Endothelial cell of umbilical vein (primary cell): ENCODE data around the gene STYK1. TPM values are rescaled to one million over a fixed set of nuclear protein-coding genes. Genes with fewer than 3 reads are reported as not detected.
A peak's percentile ranks its signal among the peaks of the same experiment; 100 is the strongest.

Source experiments
- BruUV-seq: library from RNA; stranded (reverse); fragments of 400-500 nt; replicated peaks from 2 replicates; lab custom pipeline; 2021; lab: Mats Ljungman, UMichigan
- CTCF ChIA-PET: fragments of 300-600, 350-600 bp; sonication (Branson Sonifier 250); formaldehyde crosslinking; loops from one replicate; lab custom pipeline; 2021; ENCODE audit warnings: antibody characterized with exemption, inconsistent platforms; lab: Charles Lee
- POLR2A ChIA-PET: fragments of 300-600, 350-600 bp; sonication (Branson Sonifier 250); formaldehyde crosslinking; loops from one replicate; lab custom pipeline; 2021; ENCODE audit warnings: antibody characterized with exemption, inconsistent platforms; lab: Charles Lee
- DNase-seq: peaks from one replicate; pipeline ENCODE4 v3.0.0-alpha.2; 2011; ENCODE audit warnings: low read depth, low spot score
- FAIRE-seq: peaks from 2 replicates; lab custom pipeline; 2011; peaks lifted over from hg19 to GRCh38; lab: Jason Lieb, UNC
- H2AFZ ChIP-seq: 2 replicates; pipeline ENCODE4 v1.6.0; 2012; ENCODE audit warnings: low read depth, low read length, control low read depth, inconsistent platforms
- H3K27ac ChIP-seq: 2 replicates; pipeline ENCODE4 v1.5.1; 2011; ENCODE audit warnings: low read depth, mild to moderate bottlenecking, control low read depth, low read length, moderate library complexity; ENCODE audit not compliant: insufficient read depth
- H3K27me3 ChIP-seq, 2 experiments: 2 replicates each; pipeline versions ENCODE4 v1.6.0 to v1.6.1; 2011; ENCODE audit warnings: low read length in 2 of 2, mixed read lengths in 1 of 2; ENCODE audit not compliant: control insufficient read depth in 2 of 2, insufficient read depth in 2 of 2
- H3K36me3 ChIP-seq, 2 experiments: 2 replicates in 1 of 2; 3 replicates in 1 of 2; pipeline ENCODE4 v1.5.1; 2011; ENCODE audit warnings: low read length in 2 of 2, mild to moderate bottlenecking in 1 of 2, moderate library complexity in 1 of 2; ENCODE audit not compliant: control insufficient read depth in 2 of 2, insufficient read depth in 2 of 2; ENCODE audit errors: extremely low read depth in 1 of 2
- H3K4me1 ChIP-seq: 3 replicates; pipeline ENCODE4 v1.5.1; 2011; ENCODE audit warnings: mild to moderate bottlenecking, low read length; ENCODE audit not compliant: control insufficient read depth, insufficient read depth; ENCODE audit errors: extremely low read depth
- H3K4me2 ChIP-seq: 2 replicates; pipeline ENCODE4 v1.6.1; 2011; ENCODE audit warnings: low read length, control low read depth, mixed read lengths; ENCODE audit not compliant: insufficient read depth
- H3K4me3 ChIP-seq, 3 experiments: fragments of 200-600 bp in 1 of 3; sonication (generic), shearing (Covaris generic) in 1 of 3; replicated peaks in 1 of 3; 2 replicates each; pipeline ENCODE4 v1.5.1; 2011 to 2016; ENCODE audit warnings: control low read depth in 3 of 3, low read length in 3 of 3, mild to moderate bottlenecking in 2 of 3, inconsistent platforms in 1 of 3, low read depth in 1 of 3, moderate library complexity in 1 of 3; ENCODE audit not compliant: insufficient read depth in 1 of 3
- H3K79me2 ChIP-seq: 2 replicates; pipeline ENCODE4 v1.6.0; 2012; ENCODE audit warnings: low read length, inconsistent platforms; ENCODE audit not compliant: control insufficient read depth, insufficient read depth
- H3K9ac ChIP-seq: replicated peaks from 2 replicates; pipeline ENCODE3; 2011; ENCODE audit warnings: low read length, control low read depth; ENCODE audit not compliant: insufficient read depth; ENCODE audit errors: extremely low read depth
- H3K9me1 ChIP-seq: replicated peaks from 3 replicates; pipeline ENCODE4 v1.6.0; 2011; ENCODE audit warnings: mild to moderate bottlenecking, low read length; ENCODE audit not compliant: control insufficient read depth, insufficient read depth; ENCODE audit errors: extremely low read depth
- H3K9me3 ChIP-seq: replicated peaks from 2 replicates; pipeline ENCODE4 v1.5.1; 2012; ENCODE audit warnings: low read length, inconsistent platforms; ENCODE audit not compliant: control insufficient read depth, insufficient read depth
- H4K20me1 ChIP-seq: replicated peaks from 2 replicates; pipeline ENCODE3; 2011; ENCODE audit warnings: mild to moderate bottlenecking, low read length; ENCODE audit not compliant: control insufficient read depth, insufficient read depth; ENCODE audit errors: extremely low read depth
- CTCF ChIP-seq, 2 donors: IDR thresholded peaks; 1 replicate in 1 of 2; 2 replicates in 1 of 2; pipeline ENCODE4 v1.5.1; 2011; ENCODE audit warnings: low read length in 2 of 2, mild to moderate bottlenecking in 2 of 2, moderate library complexity in 2 of 2, control low read depth in 1 of 2, inconsistent platforms in 1 of 2, low read depth in 1 of 2; ENCODE audit not compliant: insufficient read depth in 1 of 2; ENCODE audit errors: extremely low read depth in 1 of 2
- EZH2 ChIP-seq: IDR thresholded peaks from 2 replicates; pipeline ENCODE4 v1.6.1; 2012; ENCODE audit warnings: borderline replicate concordance, low read depth, mild to moderate bottlenecking, moderate library complexity, low read length, inconsistent platforms; ENCODE audit not compliant: severe bottlenecking
- FOS ChIP-seq: IDR thresholded peaks from 2 replicates; pipeline ENCODE4 v1.6.1; 2011; ENCODE audit warnings: mild to moderate bottlenecking, low read length, moderate library complexity, borderline replicate concordance; ENCODE audit not compliant: insufficient read depth
- GATA2 ChIP-seq: IDR thresholded peaks from 2 replicates; pipeline ENCODE4 v1.7.0; 2011; ENCODE audit warnings: low read depth, mild to moderate bottlenecking, moderate library complexity, mixed read lengths, low read length; ENCODE audit not compliant: insufficient read length, insufficient read depth
- JUN ChIP-seq: IDR thresholded peaks from 2 replicates; pipeline ENCODE4 v1.6.1; 2011; ENCODE audit warnings: borderline replicate concordance, low read depth; ENCODE audit not compliant: insufficient read length, insufficient read depth
- MAX ChIP-seq: IDR thresholded peaks from 2 replicates; pipeline ENCODE4 v1.6.1; 2011; ENCODE audit not compliant: insufficient read depth, insufficient read length
- MYC ChIP-seq: IDR thresholded peaks from one replicate; pipeline ENCODE4 v1.6.1; 2011; ENCODE audit warnings: mild to moderate bottlenecking, low read depth, low read length
- POLR2A ChIP-seq: IDR thresholded peaks from 2 replicates; pipeline ENCODE4 v1.6.1; 2012; ENCODE audit warnings: low read depth, mild to moderate bottlenecking, control low read depth, low read length
- POLR2AphosphoS5 ChIP-seq: IDR thresholded peaks from 2 replicates; pipeline ENCODE4 v1.6.1; 2012; ENCODE audit warnings: low read depth, mild to moderate bottlenecking, control low read depth, low read length, moderate library complexity; ENCODE audit not compliant: insufficient read depth
- dilution Hi-C: fragments of 300-500 bp; cut with MboI; formaldehyde crosslinking; loops from one replicate; pipeline ENCODE4 v1.15.0; 2019; ENCODE audit warnings: low sequenced_read_pairs; ENCODE audit not compliant: extremely low pct_ligation_motif_present
- intact Hi-C: fragments of 100-400 bp; cut with micrococcal nuclease; formaldehyde crosslinking; loops from one replicate; pipeline ENCODE4 v1.10.0; 2022
- polyA plus RNA-seq, 4 experiments: library from polyadenylated mRNA; depleted of rRNA in 3 of 4; stranded (reverse) in 3 of 4; unstranded in 1 of 4; fragments of >200 nt; gene quantifications; 2 replicates each; pipeline versions ENCODE4 v1.2.1 to v1.2.3, GENCODE V29; 2011 to 2012; ENCODE audit warnings: missing spikeins in 1 of 4
- total RNA-seq: library from RNA; stranded (reverse); gene quantifications from 2 replicates; pipeline ENCODE4 v1.2.3, GENCODE V29; 2021

STYK1 gene
- total and polyA plus RNA-seq, 2 donors (not counting 3 experiments of a cell fraction or from before 2014, with no cell fraction given) = 7.7 to 15.2 TPM

- Histone ChIP-seq H3K36me3 (peaks cover 4 to 11% of the 10 kb centered on the region in 2 experiments), H3K9me1 (no peaks in the 10 kb centered on the region), H3K9me3 (no peaks in the 10 kb centered on the region), H3K9ac (peak overlapping the region; percentile 98), H2AFZ (peak overlapping the region; percentile 8), H3K27me3 (no peaks in the 10 kb centered on the region), H3K79me2 (peaks cover 24% of the 10 kb centered on the region), H3K4me2 (peak overlapping the region; percentile 82), H4K20me1 (no peaks in the 10 kb centered on the region), H3K4me1 (peaks cover 22% of the 10 kb centered on the region), H3K4me3 (peak overlapping the region; percentile 58 to 96 (median 93)), H3K27ac (peak overlapping the region; percentile 90)
- dilution Hi-C loops (no loop called here), intact Hi-C loops (loop anchor here (5.0 kb wide), 1 partner anchor 282 kb away; no protein-coding TSS in a partner anchor)
- DNase-seq (no peak), FAIRE-seq (peak; percentile 4)
- BruUV-seq = no TSS peak
- CTCF ChIA-PET = interaction anchor here (0.7 to 2.2 kb wide), 7 partner anchors 16 to 136 kb away, joined by 3 to 9 read pairs (median 3); no protein-coding TSS in a partner anchor
- POLR2A ChIA-PET = interaction anchor here (1.1 kb wide), 1 partner anchor 27 kb away, joined by 4 read pairs; no protein-coding TSS in a partner anchor
- TF ChIP-seq EZH2 (no peak), GATA2 (no peak), MAX (no peak), FOS (no peak), POLR2A (no peak), JUN (no peak), POLR2AphosphoS5 (no peak), CTCF (IDR thresholded peaks at IDR 0.05; ENCODE audit: extremely low read depth in 1 of 2, insufficient read depth in 1 of 2, low read depth in 1 of 2, low read length in 2 of 2) (no peak), MYC (no peak)
Observed at GRCh38 chr12:10614056-10614370, 59.8 kb downstream of the STYK1 start.
